HG02798 (cell line): ENCODE measurements around the gene TRIM66.

Source experiments
- ATAC-seq: cut with Tn5 transposase; IDR thresholded peaks from one replicate; pipeline ENCODE4 v1.9.1; 2021; ENCODE audit warnings: mild to moderate bottlenecking; ENCODE audit not compliant: unreplicated experiment, poor library complexity

Gene TRIM66

GRCh38 chr11:8615291-8616032 lies 67.0 kb downstream of the TRIM66 start:
- no peak for ATAC-seq

GRCh38 chr11:8614497-8614896 lies 68.0 kb downstream of the TRIM66 start:
- ATAC-seq: no peak

- no peak for ATAC-seq
Observed at GRCh38 chr11:8613036-8613435, 69.4 kb downstream of the TRIM66 start.

GRCh38 chr11:8612522-8612921 lies 69.9 kb downstream of the TRIM66 start:
- ATAC-seq: no peak

GRCh38 chr11:8610532-8611116 lies 71.8 kb downstream of the TRIM66 start:
- ATAC-seq: no peak

- no peak for ATAC-seq
Observed at GRCh38 chr11:8608652-8609051, 73.8 kb downstream of the TRIM66 start.

- no peak for ATAC-seq
Observed at GRCh38 chr11:8605971-8606563, 76.4 kb downstream of the TRIM66 start.

GRCh38 chr11:8604078-8604723 lies 78.3 kb downstream of the TRIM66 start:
- peak; percentile 93 for ATAC-seq

GRCh38 chr11:8603696-8604077 lies 78.8 kb downstream of the TRIM66 start:
- ATAC-seq: peak; percentile 11

- ATAC-seq: no peak
Observed at GRCh38 chr11:8601376-8602133, 80.9 kb downstream of the TRIM66 start.

GRCh38 chr11:8598506-8598905 lies 84.0 kb downstream of the TRIM66 start:
- ATAC-seq: no peak

GRCh38 chr11:8597182-8597581 lies 85.3 kb downstream of the TRIM66 start:
- ATAC-seq: no peak

GRCh38 chr11:8596504-8597046 lies 85.9 kb downstream of the TRIM66 start:
- ATAC-seq: no peak

- ATAC-seq: peak; percentile 96
Observed at GRCh38 chr11:8593935-8594909, 88.2 kb downstream of the TRIM66 start, which contains the start of gene STK33. STK33 (minus strand) TSS chr11:8594228; CDS start chr11:8474905, 119,323 bp downstream.

GRCh38 chr11:8593455-8593854 lies 89.0 kb downstream of the TRIM66 start:
- peak; percentile 16 for ATAC-seq

GRCh38 chr11:8587915-8588314 lies 94.5 kb downstream of the TRIM66 start:
- no peak for ATAC-seq

- ATAC-seq: no peak
Observed at GRCh38 chr11:8586805-8587204, 95.7 kb downstream of the TRIM66 start.

- no peak for ATAC-seq
Observed at GRCh38 chr11:8586184-8586583, 96.3 kb downstream of the TRIM66 start.

- ATAC-seq: no peak
Observed at GRCh38 chr11:8584511-8584910, 98.0 kb downstream of the TRIM66 start.
